ENCODE measurements around the gene HAUS8. TPM values are rescaled to one million over a fixed set of nuclear protein-coding genes. Genes with fewer than 3 reads are reported as not detected.

The HAUS8 gene
- total and polyA plus RNA-seq, 9 of the 15 experiments (the other 6 are each of a cell fraction or from before 2014, with no cell fraction given), result 20.5 to 53.2 (median 36.0) TPM

GRCh38 chr19:17123041-17123440 lies 47.8 kb upstream of the HAUS8 start:
- DNase-seq (ENCODE audit: extremely low read depth in 1 of 4, low spot score in 3 of 4), result no peak
- Histone ChIP-seq H4K20me1 (replicated peaks; ENCODE audit: control insufficient read depth, insufficient read depth, low read length) (0 out of 2 replicates have a peak, but pooled peaks cover 3% of the 10 kb centered on the region), H3K79me2 (ENCODE audit: control insufficient read depth, insufficient read depth, low read length) (no peaks in the 10 kb centered on the region), H3K27ac (ENCODE audit: extremely low read depth, low read depth, low read length) (no peak overlapping the region), H3K27me3 (ENCODE audit: control insufficient read depth in 2 of 2, insufficient read depth in 2 of 2, low read length in 2 of 2) (no peaks in the 10 kb centered on the region), H3K36me3 (ENCODE audit: control insufficient read depth, insufficient read depth, low read length) (peaks cover 3% of the 10 kb centered on the region; the same call in 1 of the 3 replicates), H3K9me1 (ENCODE audit: control insufficient read depth, insufficient read depth, low read length) (peaks cover 4% of the 10 kb centered on the region), H3K4me3 (no peak overlapping the region), H3K9ac (ENCODE audit: insufficient read depth in 1 of 2, low read depth in 2 of 2, low read length in 2 of 2) (no peak overlapping the region), H3K9me3 (replicated peaks; ENCODE audit: control insufficient read depth, insufficient read depth, low read depth, low read length) (no peaks in the 10 kb centered on the region), H3K4me2 (ENCODE audit: insufficient read depth, low read length) (no peak overlapping the region), H2AFZ (ENCODE audit: low read depth, low read length) (no peak overlapping the region), H3K4me1 (replicated peaks in 1 of 2; ENCODE audit: control insufficient read depth in 2 of 2, insufficient read depth in 2 of 2, low read length in 2 of 2) (peaks cover 0 to 8% of the 10 kb centered on the region in 2 experiments; a peak in 2 of 5 replicates)
- intact Hi-C loops (cut with micrococcal nuclease), result no loop called here
- no peak for FAIRE-seq
- no peak for TF ChIP-seq VEZF1 (CRISPR knock-in tag; IDR thresholded peaks at IDR 0.05)
- no peak for TF ChIP-seq ZNF395 (CRISPR knock-in tag; IDR thresholded peaks at IDR 0.05)
- no peak for TF ChIP-seq ATF1 (CRISPR knock-in tag; IDR thresholded peaks at IDR 0.05)
- no peak for TF ChIP-seq ATF1 (tag; IDR thresholded peaks at IDR 0.05)
- no peak for TF ChIP-seq ZNF140 (CRISPR knock-in tag; IDR thresholded peaks at IDR 0.05)
- TF ChIP-seq CHD7 (IDR thresholded peaks at IDR 0.05; ENCODE audit: low read depth, low read length), result no peak
- ChIA-PET CTCF (ENCODE audit: low intra/inter-chr PET ratio) (no interaction called here), POLR2A (interaction anchor here (0.6 kb wide), 1 partner anchor 60 kb away, joined by 3 read pairs; no protein-coding TSS in a partner anchor)
- in situ Hi-C loops (cut with MboI), result no loop called here
- BruUV-seq (replicated peaks), result no TSS peak
- WGBS (ENCODE audit: insufficient coverage, low coverage, missing lambda C conversion rate), result 80% methylated on average over 2 of the region's 2 CpGs
- ATAC-seq, result no peak
